GM12878 (cell line): ENCODE results near the gene CYP26A1. TPM values are rescaled to one million over a fixed set of nuclear protein-coding genes. Genes with fewer than 3 reads are reported as not detected.

Experiments used
- ATAC-seq: fragments of 200-7000 bp; cut with Tn5 transposase; 3 replicates; pipeline ENCODE4 v1.9.1; 2020; ENCODE audit warnings: mild to moderate bottlenecking, moderate library complexity
- BruUV-seq: library from RNA; stranded (reverse); fragments of 400-500 nt; replicated peaks from 2 replicates; lab custom pipeline; 2021; lab: Mats Ljungman, UMichigan
- CTCF ChIA-PET: fragments of 300-600 bp; sonication (Branson Sonifier 250); formaldehyde crosslinking; extraction: SDS; loops from one replicate; lab custom pipeline; 2021; ENCODE audit warnings: inconsistent platforms; lab: Yijun Ruan, JAX
- POLR2A ChIA-PET: fragments of 350-600 bp; formaldehyde crosslinking; extraction: SDS; loops from one replicate; lab custom pipeline; 2021; ENCODE audit warnings: inconsistent platforms; lab: Charles Lee
- RAD21 ChIA-PET: fragments of 300-600 bp; sonication (Branson Sonifier 250); formaldehyde crosslinking; loops from one replicate; lab custom pipeline; 2023; ENCODE audit warnings: antibody characterized with exemption; ENCODE audit not compliant: unreplicated experiment; lab: Charles Lee
- SMC1A ChIA-PET: fragments of 300-600 bp; sonication (Branson Sonifier 250); formaldehyde crosslinking; loops from one replicate; lab custom pipeline; 2023; ENCODE audit not compliant: unreplicated experiment, uncharacterized antibody; lab: Charles Lee
- DNase-seq: peaks from one replicate; pipeline ENCODE4 v3.0.0-alpha.2; 2011; ENCODE audit warnings: low read depth, low spot score
- FAIRE-seq: peaks from 3 replicates; lab custom pipeline; 2011; peaks lifted over from hg19 to GRCh38; lab: Jason Lieb, UNC
- H2AFZ ChIP-seq: 2 replicates; pipeline ENCODE4 v1.6.0; 2011; ENCODE audit warnings: low read depth, low read length, control low read depth; ENCODE audit not compliant: control insufficient read depth
- H3K27ac ChIP-seq: 2 replicates; pipeline ENCODE4 v1.5.1; 2011; ENCODE audit warnings: control low read depth; ENCODE audit not compliant: control insufficient read depth, insufficient read depth
- H3K27me3 ChIP-seq, 2 experiments: replicated peaks in 1 of 2; 2 replicates each; pipeline versions ENCODE4 v1.6.0 to v1.6.1; 2011; ENCODE audit warnings: low read length in 1 of 2; ENCODE audit not compliant: control insufficient read depth in 2 of 2, insufficient read depth in 2 of 2
- H3K36me3 ChIP-seq, 2 experiments: 2 replicates each; pipeline ENCODE4 v1.5.1; 2011; ENCODE audit warnings: low read length in 1 of 2; ENCODE audit not compliant: control insufficient read depth in 2 of 2, insufficient read depth in 2 of 2
- H3K4me1 ChIP-seq: 2 replicates; pipeline ENCODE4 v1.6.1; 2011; ENCODE audit warnings: mild to moderate bottlenecking, low read length, moderate library complexity, mixed read lengths; ENCODE audit not compliant: control insufficient read depth, insufficient read depth
- H3K4me2 ChIP-seq: 2 replicates; pipeline ENCODE4 v1.6.0; 2011; ENCODE audit warnings: control low read depth; ENCODE audit not compliant: control insufficient read depth, insufficient read depth
- H3K4me3 ChIP-seq: fragments of 200-600 bp; sonication (generic); 2 replicates; pipeline ENCODE4 v1.5.1; 2016
- H3K79me2 ChIP-seq: 2 replicates; pipeline ENCODE4 v1.6.0; 2011; ENCODE audit warnings: low read length; ENCODE audit not compliant: control insufficient read depth, insufficient read depth
- H3K9ac ChIP-seq: 2 replicates; pipeline ENCODE4 v1.8.0; 2011; ENCODE audit warnings: low read length, control low read depth, mixed read lengths; ENCODE audit not compliant: control insufficient read depth, insufficient read depth
- H3K9me3 ChIP-seq: replicated peaks from 3 replicates; pipeline ENCODE4 v1.5.1; 2011; ENCODE audit warnings: mild to moderate bottlenecking, low read length; ENCODE audit not compliant: control insufficient read depth, insufficient read depth
- H4K20me1 ChIP-seq: 2 replicates; pipeline ENCODE4 v1.6.0; 2011; ENCODE audit not compliant: control insufficient read depth, insufficient read depth
- BCL11A ChIP-seq: IDR thresholded peaks from 2 replicates; pipeline ENCODE4 v1.6.1; 2011; ENCODE audit warnings: low read depth, low read length
- BHLHE40 ChIP-seq, 2 experiments: fragments of 450-650 bp in 1 of 2; IDR thresholded peaks; 2 replicates each; pipeline ENCODE4 v1.6.1; 2011 to 2017; ENCODE audit warnings: low read depth in 2 of 2, borderline replicate concordance in 1 of 2, improper control_type of control experiment in 1 of 2, low read length in 1 of 2, mild to moderate bottlenecking in 1 of 2
- DPF2 ChIP-seq: fragments of 450-650 bp; IDR thresholded peaks from 2 replicates; pipeline ENCODE4 v1.6.1; 2017; ENCODE audit warnings: mild to moderate bottlenecking
- IKZF1 ChIP-seq: fragments of 450-650 bp; conservative IDR thresholded peaks from 2 replicates; pipeline ENCODE4 v1.6.1; 2017; ENCODE audit warnings: antibody characterized with exemption, mild to moderate bottlenecking
- MYC ChIP-seq: IDR thresholded peaks from 2 replicates; pipeline ENCODE4 v1.6.1; 2011; ENCODE audit warnings: mild to moderate bottlenecking, low read length, moderate library complexity, inconsistent platforms; ENCODE audit not compliant: insufficient read depth, insufficient replicate concordance, insufficient read length, severe bottlenecking
- NBN ChIP-seq: fragments of 450-650 bp; IDR thresholded peaks from 2 replicates; pipeline ENCODE4 v1.6.1; 2016
- NFXL1 ChIP-seq: fragments of 450-650 bp; IDR thresholded peaks from 2 replicates; pipeline ENCODE4 v1.6.1; 2017; ENCODE audit warnings: antibody characterized with exemption, mild to moderate bottlenecking, borderline replicate concordance
- POU2F2 ChIP-seq: IDR thresholded peaks from 3 replicates; pipeline ENCODE4 v1.6.1; 2011; ENCODE audit warnings: low read depth, mild to moderate bottlenecking, low read length, borderline replicate concordance
- RAD21 ChIP-seq: IDR thresholded peaks from 2 replicates; pipeline ENCODE4 v1.6.1; 2011; ENCODE audit warnings: mild to moderate bottlenecking, low read depth, low read length, moderate library complexity; ENCODE audit not compliant: insufficient read depth
- SMC3 ChIP-seq: IDR thresholded peaks from 2 replicates; pipeline ENCODE4 v1.6.1; 2011; ENCODE audit warnings: low read length, improper control_type of control experiment, borderline replicate concordance
- SPI1 ChIP-seq: IDR thresholded peaks from 2 replicates; pipeline ENCODE4 v1.6.1; 2011; ENCODE audit warnings: low read depth, mild to moderate bottlenecking, low read length, moderate library complexity, borderline replicate concordance; ENCODE audit not compliant: insufficient read depth
- WGBS: methylation state at CpG from one replicate; pipeline ENCODE4 v1.1.6; 2016; ENCODE audit warnings: low lambda C conversion rate; ENCODE audit not compliant: insufficient replicate concordance, insufficient coverage; ENCODE audit errors: missing lambda C conversion rate; 5-methylcytosine and 5-hydroxymethylcytosine counted together
- in situ Hi-C: fragments of 300-500 bp; cut with MboI; formaldehyde crosslinking; loops from 9 replicates; pipeline ENCODE4 v1.14.3; 2018; ENCODE audit warnings: mixed read lengths
- intact Hi-C: fragments of 100-400 bp; cut with micrococcal nuclease; formaldehyde crosslinking; loops from one replicate; pipeline ENCODE4 v1.14.2; 2022; ENCODE audit not compliant: unreplicated experiment
- polyA plus RNA-seq, 11 experiments: library from polyadenylated mRNA; depleted of rRNA in 4 of 11; unstranded in 6 of 11; stranded (reverse) in 5 of 11; fragments of >200 nt; fragmentation: Nextera tagmentation in 4 of 11; fragmentation: Illumina TruSeq in 1 of 11; extraction: Ambion mirVana in 4 of 11; extraction: Trizol in 1 of 11; gene quantifications; 1 replicate in 1 of 11; 2 replicates in 10 of 11; pipeline versions ENCODE4 v1.2.1 to v1.2.3, GENCODE V29; 2011 to 2016; ENCODE audit warnings: inconsistent platforms in 2 of 11, missing spikeins in 2 of 11, low read depth in 1 of 11
- total RNA-seq, 4 experiments: library from RNA; depleted of rRNA in 3 of 4; stranded (reverse); fragments of >200 nt in 3 of 4; fragmentation: Illumina TruSeq in 1 of 4; extraction: Trizol in 1 of 4; gene quantifications; 2 replicates each; pipeline versions ENCODE4 v1.2.1 to v1.2.3, GENCODE V29; 2013 to 2021
- TF ChIP-seq, protein P1 (sequence below): fragments of 150-350 bp; IDR thresholded peaks from 2 replicates; pipeline ENCODE4 v1.6.1; 2014; ENCODE audit warnings: mild to moderate bottlenecking, low read depth, low read length
- TF ChIP-seq, protein P2 (sequence below), 3 experiments: IDR thresholded peaks in 2 of 3; conservative IDR thresholded peaks in 1 of 3; 2 replicates each; pipeline ENCODE4 v1.5.1; 2011; ENCODE audit warnings: low read depth in 3 of 3, low read length in 3 of 3, mild to moderate bottlenecking in 3 of 3, control low read depth in 2 of 3, moderate library complexity in 2 of 3, inconsistent platforms in 1 of 3, mixed read lengths in 1 of 3; ENCODE audit not compliant: control insufficient read depth in 2 of 3, insufficient read depth in 1 of 3; ENCODE audit errors: extremely low read depth in 1 of 3
- TF ChIP-seq, protein P3 (sequence below): IDR thresholded peaks from 2 replicates; pipeline ENCODE4 v1.6.1; 2011; ENCODE audit warnings: mild to moderate bottlenecking, low read depth, low read length, moderate library complexity; ENCODE audit not compliant: insufficient replicate concordance

The CYP26A1 gene
- total and polyA plus RNA-seq, 10 of the 15 experiments (the other 5 are each of a cell fraction or from before 2014, with no cell fraction given), result not detected

GRCh38 chr10:93115661-93116383, 42.1 kb downstream of the CYP26A1 start:
- peaks cover 8% of the 10 kb centered on the region; the same call in 1 of the 2 replicates for H3K4me1 ChIP-seq
- no peaks in the 10 kb centered on the region for H3K9me3 ChIP-seq
- H3K36me3 ChIP-seq, result no peaks in the 10 kb centered on the region
- no peak overlapping the region for H3K4me3 ChIP-seq
- intact Hi-C loops, result loop anchor here (1.0 to 2.0 kb wide), 3 partner anchors 36 to 237 kb away; no protein-coding TSS in a partner anchor
- no peak overlapping the region; the same call in 1 of the 2 replicates for H2AFZ ChIP-seq
- H3K9ac ChIP-seq, result no peak overlapping the region
- H3K27me3 ChIP-seq, result no peaks in the 10 kb centered on the region
- ChIA-PET CTCF (interaction anchor here (0.6 to 3.7 kb wide), 29 partner anchors 10 to 241 kb away, joined by 3 to 39 read pairs (median 4); no protein-coding TSS in a partner anchor), SMC1A (interaction anchor here (0.7 to 2.7 kb wide), 18 partner anchors 8 to 367 kb away, joined by 3 to 14 read pairs (median 4); partner anchors contain the start of gene MYOF), RAD21 (interaction anchor here (0.7 to 2.6 kb wide), 10 partner anchors 11 to 678 kb away, joined by 3 to 14 read pairs (median 4); partner anchors contain the start of gene MYOF), POLR2A (no interaction called here)
- 3% methylated on average over 4 of the region's 4 CpGs for WGBS
- BruUV-seq, result no TSS peak
- ATAC-seq (peak; percentile 96), DNase-seq (peak; percentile 32), FAIRE-seq (peak; percentile 7)
- no peak overlapping the region for H3K27ac ChIP-seq
- no peaks in the 10 kb centered on the region for H3K79me2 ChIP-seq
- no peaks in the 10 kb centered on the region for H4K20me1 ChIP-seq
- no peak overlapping the region for H3K4me2 ChIP-seq
- in situ Hi-C loops, result no loop called here
- TF ChIP-seq, protein P1, sequence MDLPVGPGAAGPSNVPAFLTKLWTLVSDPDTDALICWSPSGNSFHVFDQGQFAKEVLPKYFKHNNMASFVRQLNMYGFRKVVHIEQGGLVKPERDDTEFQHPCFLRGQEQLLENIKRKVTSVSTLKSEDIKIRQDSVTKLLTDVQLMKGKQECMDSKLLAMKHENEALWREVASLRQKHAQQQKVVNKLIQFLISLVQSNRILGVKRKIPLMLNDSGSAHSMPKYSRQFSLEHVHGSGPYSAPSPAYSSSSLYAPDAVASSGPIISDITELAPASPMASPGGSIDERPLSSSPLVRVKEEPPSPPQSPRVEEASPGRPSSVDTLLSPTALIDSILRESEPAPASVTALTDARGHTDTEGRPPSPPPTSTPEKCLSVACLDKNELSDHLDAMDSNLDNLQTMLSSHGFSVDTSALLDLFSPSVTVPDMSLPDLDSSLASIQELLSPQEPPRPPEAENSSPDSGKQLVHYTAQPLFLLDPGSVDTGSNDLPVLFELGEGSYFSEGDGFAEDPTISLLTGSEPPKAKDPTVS, result no peak
- peak; percentile 33; the same call in 1 of the 2 replicates for TF ChIP-seq NBN
- TF ChIP-seq, protein P2, sequence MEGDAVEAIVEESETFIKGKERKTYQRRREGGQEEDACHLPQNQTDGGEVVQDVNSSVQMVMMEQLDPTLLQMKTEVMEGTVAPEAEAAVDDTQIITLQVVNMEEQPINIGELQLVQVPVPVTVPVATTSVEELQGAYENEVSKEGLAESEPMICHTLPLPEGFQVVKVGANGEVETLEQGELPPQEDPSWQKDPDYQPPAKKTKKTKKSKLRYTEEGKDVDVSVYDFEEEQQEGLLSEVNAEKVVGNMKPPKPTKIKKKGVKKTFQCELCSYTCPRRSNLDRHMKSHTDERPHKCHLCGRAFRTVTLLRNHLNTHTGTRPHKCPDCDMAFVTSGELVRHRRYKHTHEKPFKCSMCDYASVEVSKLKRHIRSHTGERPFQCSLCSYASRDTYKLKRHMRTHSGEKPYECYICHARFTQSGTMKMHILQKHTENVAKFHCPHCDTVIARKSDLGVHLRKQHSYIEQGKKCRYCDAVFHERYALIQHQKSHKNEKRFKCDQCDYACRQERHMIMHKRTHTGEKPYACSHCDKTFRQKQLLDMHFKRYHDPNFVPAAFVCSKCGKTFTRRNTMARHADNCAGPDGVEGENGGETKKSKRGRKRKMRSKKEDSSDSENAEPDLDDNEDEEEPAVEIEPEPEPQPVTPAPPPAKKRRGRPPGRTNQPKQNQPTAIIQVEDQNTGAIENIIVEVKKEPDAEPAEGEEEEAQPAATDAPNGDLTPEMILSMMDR (IDR thresholded peaks at IDR 0.05 in 2 of 3, conservative IDR thresholded peaks at IDR 0.05 in 1 of 3; ENCODE audit: control insufficient read depth in 2 of 3, extremely low read depth in 1 of 3, insufficient read depth in 1 of 3, low read depth in 3 of 3, low read length in 3 of 3), result peak; percentile 61 to 72 (median 62)
- TF ChIP-seq POU2F2, result 0 out of 3 replicates have a peak, but pooled peaks have one; percentile 12
- peak in 1 of 2 experiments; percentile 15; a peak in 1 of 4 replicates for TF ChIP-seq BHLHE40 (IDR thresholded peaks at IDR 0.05; ENCODE audit: borderline replicate concordance in 1 of 2, low read depth in 2 of 2, low read length in 1 of 2)
- TF ChIP-seq, protein P3, sequence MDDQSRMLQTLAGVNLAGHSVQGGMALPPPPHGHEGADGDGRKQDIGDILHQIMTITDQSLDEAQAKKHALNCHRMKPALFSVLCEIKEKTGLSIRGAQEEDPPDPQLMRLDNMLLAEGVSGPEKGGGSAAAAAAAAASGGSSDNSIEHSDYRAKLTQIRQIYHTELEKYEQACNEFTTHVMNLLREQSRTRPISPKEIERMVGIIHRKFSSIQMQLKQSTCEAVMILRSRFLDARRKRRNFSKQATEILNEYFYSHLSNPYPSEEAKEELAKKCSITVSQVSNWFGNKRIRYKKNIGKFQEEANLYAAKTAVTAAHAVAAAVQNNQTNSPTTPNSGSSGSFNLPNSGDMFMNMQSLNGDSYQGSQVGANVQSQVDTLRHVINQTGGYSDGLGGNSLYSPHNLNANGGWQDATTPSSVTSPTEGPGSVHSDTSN, result no peak
- TF ChIP-seq SPI1, result peak; percentile 78; the same call in 1 of the 2 replicates
- 0 out of 2 replicates have a peak, but pooled peaks have one; percentile 36 for TF ChIP-seq IKZF1
- TF ChIP-seq RAD21, result peak; percentile 83
- 0 out of 2 replicates have a peak, but pooled peaks have one; percentile 20 for TF ChIP-seq DPF2
- TF ChIP-seq SMC3, result peak; percentile 54; the same call in 1 of the 2 replicates
- TF ChIP-seq NFXL1, result 0 out of 2 replicates have a peak, but pooled peaks have one; percentile 63
- TF ChIP-seq MYC, result no peak
- TF ChIP-seq BCL11A, result peak; percentile 19; the same call in 1 of the 2 replicates
